OCI-LY7 (cell line): ENCODE measurements around the gene PACS1.

Source experiments
- EZH2phosphoT487 ChIP-seq: fragments of 200-600 bp; sonication (generic); IDR thresholded peaks from 2 replicates; pipeline ENCODE4 v1.6.1; 2018; ENCODE audit warnings: low read depth, borderline replicate concordance, mild to moderate bottlenecking, mixed run types, antibody characterized with exemption, low read length, moderate library complexity, mixed read lengths
- TF ChIP-seq, protein P1 (sequence below): fragments of 200-600 bp; sonication (generic); conservative IDR thresholded peaks from 2 replicates; pipeline ENCODE4 v1.5.1; 2014; ENCODE audit warnings: mild to moderate bottlenecking, antibody characterized with exemption, low read length, moderate library complexity, mixed read lengths

- TF ChIP-seq, protein P1, sequence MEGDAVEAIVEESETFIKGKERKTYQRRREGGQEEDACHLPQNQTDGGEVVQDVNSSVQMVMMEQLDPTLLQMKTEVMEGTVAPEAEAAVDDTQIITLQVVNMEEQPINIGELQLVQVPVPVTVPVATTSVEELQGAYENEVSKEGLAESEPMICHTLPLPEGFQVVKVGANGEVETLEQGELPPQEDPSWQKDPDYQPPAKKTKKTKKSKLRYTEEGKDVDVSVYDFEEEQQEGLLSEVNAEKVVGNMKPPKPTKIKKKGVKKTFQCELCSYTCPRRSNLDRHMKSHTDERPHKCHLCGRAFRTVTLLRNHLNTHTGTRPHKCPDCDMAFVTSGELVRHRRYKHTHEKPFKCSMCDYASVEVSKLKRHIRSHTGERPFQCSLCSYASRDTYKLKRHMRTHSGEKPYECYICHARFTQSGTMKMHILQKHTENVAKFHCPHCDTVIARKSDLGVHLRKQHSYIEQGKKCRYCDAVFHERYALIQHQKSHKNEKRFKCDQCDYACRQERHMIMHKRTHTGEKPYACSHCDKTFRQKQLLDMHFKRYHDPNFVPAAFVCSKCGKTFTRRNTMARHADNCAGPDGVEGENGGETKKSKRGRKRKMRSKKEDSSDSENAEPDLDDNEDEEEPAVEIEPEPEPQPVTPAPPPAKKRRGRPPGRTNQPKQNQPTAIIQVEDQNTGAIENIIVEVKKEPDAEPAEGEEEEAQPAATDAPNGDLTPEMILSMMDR = no peak
- TF ChIP-seq EZH2phosphoT487 = no peak
Observed at GRCh38 chr11:66172146-66172545, 102.1 kb downstream of the PACS1 start.
